K562 (cell line): ENCODE measurements around the gene FAM89B. TPM values are rescaled to one million over a fixed set of nuclear protein-coding genes. Genes with fewer than 3 reads are reported as not detected.

Source experiments
- ATAC-seq: fragments of 200-7000 bp; cut with Tn5 transposase; 3 replicates; pipeline ENCODE4 v1.9.1; 2020; ENCODE audit warnings: moderate library complexity
- BruUV-seq: library from RNA; stranded (reverse); fragments of 400-500 nt; replicated peaks from 2 replicates; lab custom pipeline; 2021; lab: Mats Ljungman, UMichigan
- CTCF ChIA-PET: fragments of 300-600 bp; formaldehyde crosslinking; extraction: SDS; loops from one replicate; lab custom pipeline; 2021; ENCODE audit warnings: low intra/inter-chr PET ratio; lab: Yijun Ruan, JAX
- POLR2A ChIA-PET: fragments of 300-600, 350-650 bp; sonication (Branson Sonifier 250); formaldehyde crosslinking; extraction: SDS; loops from one replicate; lab custom pipeline; 2021; ENCODE audit warnings: antibody characterized with exemption, inconsistent platforms; lab: Yijun Ruan, JAX
- DNase-seq, 4 experiments: peaks; one replicate each; pipeline versions ENCODE4 v3.0.0 to v3.0.0-alpha.2; 2011 to 2018; ENCODE audit warnings: low spot score in 3 of 4, mixed read lengths in 3 of 4; ENCODE audit errors: extremely low read depth in 1 of 4
- FAIRE-seq: peaks from 2 replicates; lab custom pipeline; 2011; peaks lifted over from hg19 to GRCh38; lab: Jason Lieb, UNC
- H2AFZ ChIP-seq: 2 replicates; pipeline ENCODE4 v1.6.0; 2011; ENCODE audit warnings: low read depth, low read length, control low read depth, inconsistent platforms
- H3K27ac ChIP-seq: fragments of 200-600 bp; 3 replicates; pipeline ENCODE4 v1.8.0; 2011; ENCODE audit warnings: low read depth, mild to moderate bottlenecking, control low read depth, inconsistent platforms, low read length, moderate library complexity, mixed read lengths; ENCODE audit errors: extremely low read depth
- H3K27me3 ChIP-seq, 2 experiments: fragments of 300-600 bp in 1 of 2; 2 replicates in 1 of 2; 3 replicates in 1 of 2; pipeline versions ENCODE4 v1.6.0 to v1.8.0; 2011; ENCODE audit warnings: inconsistent platforms in 2 of 2, low read length in 2 of 2, mild to moderate bottlenecking in 1 of 2, mixed read lengths in 1 of 2, moderate library complexity in 1 of 2; ENCODE audit not compliant: control insufficient read depth in 2 of 2, insufficient read depth in 2 of 2
- H3K36me3 ChIP-seq: fragments of 300-600 bp; 3 replicates; pipeline ENCODE4 v1.8.0; 2011; ENCODE audit warnings: mild to moderate bottlenecking, low read length, inconsistent platforms; ENCODE audit not compliant: control insufficient read depth, insufficient read depth
- H3K4me1 ChIP-seq, 2 experiments: fragments of 200-600 bp in 1 of 2; replicated peaks in 1 of 2; 2 replicates in 1 of 2; 3 replicates in 1 of 2; pipeline versions ENCODE4 v1.5.1 to v1.8.0; 2011; ENCODE audit warnings: inconsistent platforms in 2 of 2, low read length in 2 of 2, mild to moderate bottlenecking in 1 of 2, mixed read lengths in 1 of 2, moderate library complexity in 1 of 2; ENCODE audit not compliant: control insufficient read depth in 2 of 2, insufficient read depth in 2 of 2
- H3K4me2 ChIP-seq: 2 replicates; pipeline ENCODE4 v1.6.1; 2011; ENCODE audit warnings: low read length, control low read depth, inconsistent platforms, mixed read lengths; ENCODE audit not compliant: insufficient read depth
- H3K4me3 ChIP-seq: fragments of 200-600 bp; sonication (generic), shearing (Covaris generic); 2 replicates; pipeline ENCODE4 v1.5.1; 2016; ENCODE audit warnings: control low read depth, inconsistent platforms
- H3K79me2 ChIP-seq: fragments of 200-600 bp; 3 replicates; pipeline ENCODE4 v1.8.0; 2011; ENCODE audit warnings: low read length, inconsistent platforms; ENCODE audit not compliant: control insufficient read depth, insufficient read depth
- H3K9ac ChIP-seq, 2 experiments: 2 replicates each; pipeline versions ENCODE4 v1.6.0 to v1.6.1; 2011; ENCODE audit warnings: low read depth in 2 of 2, low read length in 2 of 2, control low read depth in 1 of 2, inconsistent platforms in 1 of 2, mild to moderate bottlenecking in 1 of 2, mixed read lengths in 1 of 2; ENCODE audit not compliant: insufficient read depth in 1 of 2
- H3K9me1 ChIP-seq: one replicate; pipeline ENCODE4 v1.6.0; 2011; ENCODE audit warnings: inconsistent platforms, mild to moderate bottlenecking, low read length, moderate library complexity; ENCODE audit not compliant: control insufficient read depth, insufficient read depth
- H3K9me3 ChIP-seq: replicated peaks from 2 replicates; pipeline ENCODE4 v1.5.1; 2011; ENCODE audit warnings: low read depth, low read length, inconsistent platforms; ENCODE audit not compliant: control insufficient read depth, insufficient read depth
- H4K20me1 ChIP-seq: replicated peaks from 2 replicates; pipeline ENCODE4 v1.6.1; 2011; ENCODE audit warnings: low read length, inconsistent platforms, mixed read lengths; ENCODE audit not compliant: control insufficient read depth, insufficient read depth
- BCLAF1 ChIP-seq, 2 experiments: fragments of 450-650 bp in 1 of 2; IDR thresholded peaks; 2 replicates each; pipeline ENCODE4 v1.6.1; 2011 to 2017; ENCODE audit warnings: low read depth in 2 of 2, antibody characterized with exemption in 1 of 2, borderline replicate concordance in 1 of 2, low read length in 1 of 2, mild to moderate bottlenecking in 1 of 2, mixed read lengths in 1 of 2; ENCODE audit not compliant: control insufficient read depth in 1 of 2
- CEBPB ChIP-seq: fragments of 450-650 bp; IDR thresholded peaks from 2 replicates; pipeline ENCODE4 v1.6.1; 2016; ENCODE audit warnings: missing genetic modification characterization, missing compliant biosample characterization
- EP300 ChIP-seq: IDR thresholded peaks from 2 replicates; pipeline ENCODE4 v1.6.1; 2012; ENCODE audit warnings: low read length, improper control_type of control experiment
- HDAC8 ChIP-seq: fragments of 450-650 bp; IDR thresholded peaks from 2 replicates; pipeline ENCODE4 v1.6.1; 2016; ENCODE audit warnings: mild to moderate bottlenecking, missing genetic modification characterization, moderate library complexity, missing compliant biosample characterization
- KLF10 ChIP-seq: fragments of 250-450 bp; sonication (Bioruptor Pico); IDR thresholded peaks from 2 replicates; pipeline ENCODE4 v1.6.1; 2021; ENCODE audit warnings: matching md5 sums
- TSHZ1 ChIP-seq: fragments of 250-450 bp; sonication (Bioruptor Pico); IDR thresholded peaks from 2 replicates; pipeline ENCODE4 v1.4.0; 2020; ENCODE audit warnings: mild to moderate bottlenecking, moderate library complexity
- USF2 ChIP-seq: sonication (generic); formaldehyde crosslinking; IDR thresholded peaks from 2 replicates; pipeline ENCODE4 v1.5.0; 2020; ENCODE audit warnings: missing genetic modification reagents
- ZBTB33 ChIP-seq: sonication (generic); formaldehyde crosslinking; IDR thresholded peaks from 2 replicates; pipeline ENCODE4 v1.8.1; 2023; ENCODE audit warnings: mild to moderate bottlenecking, missing genetic modification reagents
- WGBS: fragments of 100-300 bp; shearing (Covaris generic); methylation state at CpG from one replicate; pipeline ENCODE4 v1.1.6; 2016; ENCODE audit warnings: low coverage, mixed read lengths; ENCODE audit not compliant: insufficient coverage; ENCODE audit errors: missing lambda C conversion rate; 5-methylcytosine and 5-hydroxymethylcytosine counted together
- in situ Hi-C: fragments of 300-500 bp; cut with MboI; formaldehyde crosslinking; loops from 4 replicates; pipeline ENCODE4 v1.15.0; 2018; ENCODE audit warnings: inconsistent platforms, mixed read lengths
- intact Hi-C: fragments of 100-400 bp; cut with micrococcal nuclease; formaldehyde crosslinking; loops from 2 replicates; pipeline ENCODE4 v1.14.2; 2022
- polyA plus RNA-seq, 8 experiments: library from polyadenylated mRNA; depleted of rRNA in 4 of 8; stranded (reverse) in 5 of 8; unstranded in 3 of 8; fragments of >200 nt; fragmentation: Nextera tagmentation in 2 of 8; fragmentation: Illumina TruSeq in 1 of 8; extraction: Ambion mirVana in 2 of 8; extraction: Trizol in 1 of 8; gene quantifications; 2 replicates each; pipeline versions ENCODE4 v1.2.1 to v1.2.3, GENCODE V29; 2011 to 2014; ENCODE audit warnings: inconsistent platforms in 1 of 8, missing spikeins in 1 of 8
- total RNA-seq, 7 experiments: library from RNA; depleted of rRNA in 6 of 7; stranded (reverse); fragments of >200 nt in 6 of 7; fragmentation: Illumina TruSeq in 2 of 7; extraction: Trizol in 2 of 7; gene quantifications; 2 replicates each; pipeline versions ENCODE4 v1.2.1 to v1.2.3, GENCODE V29; 2011 to 2021; ENCODE audit warnings: low replicate concordance in 1 of 7

Gene FAM89B
- total and polyA plus RNA-seq, 9 of the 15 experiments (the other 6 are each of a cell fraction or from before 2014, with no cell fraction given), result 0.32 to 27.6 (median 11.9) TPM

GRCh38 chr11:65551572-65552387 lies 20.6 kb upstream of the FAM89B start (continued):
- no peak for TF ChIP-seq CEBPB (tag)
- no peak for TF ChIP-seq HDAC8 (tag)
- no peak for TF ChIP-seq KLF10
- TF ChIP-seq BCLAF1 (IDR thresholded peaks at IDR 0.05; ENCODE audit: borderline replicate concordance in 1 of 2, control insufficient read depth in 1 of 2, low read depth in 2 of 2, low read length in 1 of 2), result no peak

DNA sequence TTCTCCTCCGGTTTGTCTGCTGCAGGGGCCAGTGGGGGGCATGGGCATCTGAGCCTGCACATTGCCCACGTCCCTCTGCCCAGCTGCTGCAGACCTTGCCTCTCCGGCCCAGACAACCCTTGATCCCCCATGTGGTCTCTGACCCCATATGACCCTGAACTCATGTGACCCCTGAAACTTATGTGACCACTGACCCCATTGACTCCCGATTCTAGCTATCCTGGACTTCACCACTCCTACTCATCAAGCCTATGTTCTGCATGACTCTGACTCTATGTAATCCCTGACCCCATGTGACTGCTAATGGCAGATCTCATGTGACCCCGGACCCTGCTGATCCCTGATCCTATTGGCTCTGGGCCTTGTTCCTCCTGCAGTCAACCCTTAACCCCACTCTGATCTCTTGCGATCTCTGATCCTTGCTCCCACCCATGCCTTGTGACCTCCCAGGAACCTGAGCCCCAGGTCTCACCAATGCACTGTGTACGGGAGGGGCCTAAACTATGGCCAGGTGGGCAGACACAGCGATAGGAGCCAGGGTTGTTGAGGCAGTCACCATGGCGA lies 19.9 kb upstream of the FAM89B start:
- Histone ChIP-seq H3K9ac (peak overlapping the region in 1 of 2 experiments; percentile 88; a peak in 2 of 4 replicates), H4K20me1 (0 out of 2 replicates have a peak, but pooled peaks cover 8% of the 10 kb centered on the region), H3K9me1 (no peaks in the 10 kb centered on the region), H3K27ac (no peak overlapping the region), H2AFZ (no peak overlapping the region), H3K27me3 (no peaks in the 10 kb centered on the region), H3K79me2 (no peaks in the 10 kb centered on the region), H3K9me3 (no peaks in the 10 kb centered on the region), H3K4me3 (no peak overlapping the region), H3K36me3 (no peaks in the 10 kb centered on the region), H3K4me2 (no peak overlapping the region), H3K4me1 (peaks cover 53 to 82% of the 10 kb centered on the region in 2 experiments)
- ChIA-PET POLR2A (interaction anchor here (0.5 to 2.8 kb wide), 8 partner anchors 11 to 241 kb away, joined by 3 to 16 read pairs (median 4); partner anchors contain the start of genes FAM89B and MALAT1), CTCF (interaction anchor here (1.1 kb wide), 1 partner anchor 11 kb away, joined by 5 read pairs; no protein-coding TSS in a partner anchor)
- in situ Hi-C loops, result no loop called here
- 81% methylated on average over 8 of the region's 9 CpGs for WGBS
- no TSS peak for BruUV-seq
- intact Hi-C loops, result no loop called here
- ATAC-seq (no peak), DNase-seq (no peak), FAIRE-seq (no peak)
- 0 out of 2 replicates have a peak, but pooled peaks have one; percentile 75 for TF ChIP-seq ZBTB33 (CRISPR knock-in tag)
- TF ChIP-seq USF2 (CRISPR knock-in tag), result peak; percentile 15; the same call in 1 of the 2 replicates
- no peak for TF ChIP-seq TSHZ1
- TF ChIP-seq EP300, result no peak
